Activated gamma-delta T cell treated with Interleukin-2 at 50 U/mL for 16 hours (primary cell): ENCODE results near the gene OR51M1.
"Not testable (repeated sequence)": the region's sequence is repeated elsewhere in the genome, so short reads cannot be mapped to it uniquely, and the experiment has no call there.

Experiments
- DNase-seq: peaks from one replicate; pipeline ENCODE4 v3.0.0-alpha.2; 2020

Gene OR51M1

GRCh38 chr11:5383576-5383975, at the start of gene OR51M1:
Gene OR51M1 (plus strand): TSS chr11:5383812. CDS start chr11:5389399, 5,587 bp downstream.
- no peak for DNase-seq

GRCh38 chr11:5335170-5335569, 48.4 kb upstream of the OR51M1 start:
- DNase-seq: no peak

- no peak for DNase-seq
These were observed 47.3 kb upstream of the OR51M1 start for GRCh38 chr11:5336331-5336730.

- DNase-seq: not testable (repeated sequence)
These were observed 46.4 kb upstream of the OR51M1 start for GRCh38 chr11:5337253-5337652.

GRCh38 chr11:5339771-5340322, 43.8 kb upstream of the OR51M1 start:
- no peak for DNase-seq

- no peak for DNase-seq
These were observed 39.9 kb upstream of the OR51M1 start, which contains the start of gene OR51B5 for GRCh38 chr11:5343474-5344335. Gene OR51B5 (minus strand): TSS chr11:5343524. CDS start chr11:5343524, 0 bp downstream.

DNA sequence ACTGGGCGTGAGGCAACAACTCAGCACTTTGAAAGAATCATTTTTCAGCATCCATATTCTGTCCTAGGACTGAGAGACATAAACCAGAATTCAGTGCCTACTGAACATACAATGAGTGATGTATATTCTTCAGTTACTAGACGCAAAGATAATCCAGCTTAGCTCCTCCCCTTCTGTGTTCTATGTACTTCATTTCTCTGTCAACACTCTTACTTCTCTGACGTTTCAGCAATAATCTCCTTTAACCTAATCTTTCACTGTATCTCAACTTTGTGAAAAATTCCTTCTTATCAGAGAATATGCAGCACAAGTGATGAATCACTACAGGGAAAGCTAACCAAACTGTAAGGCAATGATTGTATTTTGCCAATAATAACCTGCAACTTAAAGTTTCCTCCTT, 37.8 kb upstream of the OR51M1 start:
- DNase-seq: no peak

GRCh38 chr11:5348551-5349194, 34.9 kb upstream of the OR51M1 start:
- no peak for DNase-seq

- no peak for DNase-seq
These were observed 34.1 kb upstream of the OR51M1 start for GRCh38 chr11:5349550-5349949.

GRCh38 chr11:5351208-5351607, 32.4 kb upstream of the OR51M1 start, which contains the start of gene OR51B6:
Gene OR51B6 (plus strand): TSS chr11:5351508. CDS start chr11:5351508, 0 bp downstream.
- no peak for DNase-seq

GRCh38 chr11:5356031-5356430, 27.6 kb upstream of the OR51M1 start:
- not testable (repeated sequence) for DNase-seq

DNA sequence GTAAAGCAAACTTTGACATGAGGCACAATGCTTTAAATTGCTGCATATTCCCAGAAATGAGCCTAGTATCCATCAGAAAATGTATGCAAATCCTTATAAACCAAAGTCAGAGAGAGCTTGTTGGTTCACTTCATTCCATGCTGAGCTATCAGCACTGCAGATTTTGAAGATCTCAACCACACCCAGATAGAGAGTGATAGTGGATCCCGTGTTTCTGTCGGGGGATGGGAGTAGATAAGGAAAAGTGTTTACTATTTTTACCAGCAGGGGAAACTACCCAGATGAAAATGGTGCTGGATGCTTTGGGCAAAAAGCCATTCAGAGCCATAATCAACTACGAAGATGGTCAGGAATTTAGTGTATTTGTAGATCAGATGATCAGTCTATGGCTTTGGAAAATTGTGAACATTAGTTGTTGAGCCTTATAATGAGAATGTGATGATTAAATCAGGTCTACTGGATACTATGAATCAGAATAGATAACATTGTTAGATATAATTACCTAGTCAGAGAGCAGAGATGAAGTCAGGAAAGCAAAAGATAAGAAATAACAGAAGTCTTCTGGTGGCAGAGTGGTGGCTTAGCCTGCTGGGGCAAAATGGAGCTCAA, 21.5 kb upstream of the OR51M1 start:
- no peak for DNase-seq

- DNase-seq: no peak
These were observed 19.9 kb upstream of the OR51M1 start for GRCh38 chr11:5363679-5364078.

GRCh38 chr11:5364214-5364613, 19.4 kb upstream of the OR51M1 start:
- no peak for DNase-seq

DNA sequence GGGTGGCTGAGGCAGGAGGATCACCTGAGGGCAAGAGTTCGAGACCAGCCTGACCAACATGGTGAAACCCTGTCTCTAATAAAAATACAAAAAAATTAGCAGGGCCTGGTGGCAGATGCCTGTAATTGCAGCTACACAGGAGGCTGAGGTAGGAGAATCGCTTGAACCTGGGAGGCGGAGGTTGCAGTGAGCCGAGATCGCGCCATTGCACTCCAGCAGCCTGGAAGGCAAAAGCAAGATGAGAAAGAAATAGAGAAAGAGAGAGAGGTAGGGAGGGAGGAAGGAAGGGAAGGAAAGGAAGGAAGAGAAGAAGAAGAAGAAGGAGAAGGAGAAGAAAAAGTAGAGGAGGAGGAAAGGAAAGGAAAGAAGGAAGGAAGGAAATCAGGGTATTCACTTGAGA, 17.2 kb upstream of the OR51M1 start:
- not testable (repeated sequence) for DNase-seq

GRCh38 chr11:5366856-5367255, 16.8 kb upstream of the OR51M1 start:
- no peak for DNase-seq

- no peak for DNase-seq
These were observed 16.1 kb upstream of the OR51M1 start for GRCh38 chr11:5367448-5368074.

DNA sequence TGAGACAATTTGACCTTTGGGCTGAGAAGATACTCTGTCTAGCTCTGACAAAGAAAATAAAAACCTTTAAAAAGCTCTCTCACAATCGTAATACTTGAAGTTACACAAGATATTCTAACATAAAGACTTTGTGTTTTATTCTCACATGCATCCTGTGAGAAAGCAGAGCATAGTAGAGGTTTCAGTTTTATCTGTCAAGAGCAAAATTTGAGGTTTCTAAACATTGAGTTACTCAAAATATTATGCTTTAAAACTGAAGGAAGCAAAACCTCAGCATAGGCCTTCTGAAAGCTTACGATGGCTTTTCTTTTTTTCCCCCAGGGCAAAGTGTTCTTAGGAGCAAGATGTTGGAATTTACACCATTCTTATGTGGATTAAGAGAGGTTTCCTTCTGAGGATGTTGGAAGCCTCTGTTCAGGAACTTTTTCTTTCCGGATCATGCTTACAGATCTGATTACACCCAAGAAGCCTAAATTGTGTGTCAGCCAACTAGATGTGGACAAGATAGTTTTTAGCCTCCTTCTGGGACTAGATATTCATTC, 15.0 kb upstream of the OR51M1 start:
- no peak for DNase-seq

- no peak for DNase-seq
These were observed 13.8 kb upstream of the OR51M1 start for GRCh38 chr11:5369789-5370188.

- no peak for DNase-seq
These were observed 2.8 kb upstream of the OR51M1 start for GRCh38 chr11:5380740-5381342.

DNA sequence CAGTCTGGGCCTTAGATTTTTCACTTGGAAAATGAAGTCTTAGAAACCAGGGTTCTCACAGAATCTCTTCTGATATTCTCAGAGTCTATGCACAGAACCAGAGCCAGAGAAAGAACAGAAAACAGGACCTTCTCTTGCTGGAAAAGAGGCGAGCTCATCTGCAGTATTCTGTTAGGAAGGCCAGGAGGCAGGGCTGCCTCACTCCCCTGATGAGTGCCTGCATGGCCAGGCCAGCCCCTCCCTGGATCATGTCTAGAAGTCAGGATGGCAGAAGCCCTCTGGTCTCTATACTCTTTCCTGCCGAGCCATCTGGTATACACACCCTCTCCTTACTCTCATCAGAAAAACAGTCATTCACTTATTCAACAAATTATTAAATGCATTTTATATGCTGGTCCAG, 723 bp downstream of the OR51M1 start:
- no peak for DNase-seq

DNA sequence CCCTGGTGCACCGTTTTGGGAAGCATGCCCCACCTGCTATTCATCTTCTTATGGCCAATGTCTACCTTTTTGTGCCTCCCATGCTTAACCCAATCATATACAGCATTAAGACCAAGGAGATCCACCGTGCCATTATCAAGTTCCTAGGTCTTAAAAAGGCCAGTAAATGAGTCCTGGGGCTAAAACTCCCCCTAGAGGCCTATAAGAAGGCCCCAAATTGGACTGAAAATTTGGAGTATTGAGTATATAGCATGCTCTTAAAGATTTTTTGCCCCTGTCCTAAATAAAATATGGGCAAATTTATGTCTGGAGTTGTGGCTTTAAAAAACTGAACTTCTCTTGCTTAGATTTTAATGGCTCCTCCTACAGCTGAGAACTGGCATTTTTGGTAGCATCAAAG, 6.6 kb downstream of the OR51M1 start:
- DNase-seq: no peak
